GM10266 (cell line): ENCODE results near the gene LRRC8A.

Experiments used
- DNase-seq: peaks from one replicate; pipeline ENCODE4 v3.0.0; 2012; ENCODE audit errors: extremely low spot score
- CTCF ChIP-seq: IDR thresholded peaks from 2 replicates; pipeline ENCODE4 v1.5.1; 2012; ENCODE audit warnings: mild to moderate bottlenecking, low read depth; ENCODE audit not compliant: control insufficient read depth, insufficient read depth; ENCODE audit errors: missing control alignments

LRRC8A gene

GRCh38 chr9:128912270-128912853 lies 30.4 kb downstream of the LRRC8A start:
- no peak for TF ChIP-seq CTCF
- no peak for DNase-seq

GRCh38 chr9:128913048-128913900 lies 31.3 kb downstream of the LRRC8A start:
- DNase-seq: no peak

GRCh38 chr9:128913995-128914772 lies 32.3 kb downstream of the LRRC8A start:
- no peak for DNase-seq
- no peak for TF ChIP-seq CTCF

More at GRCh38 chr9:128913048-128913900, 31.3 kb downstream of the LRRC8A start:
- TF ChIP-seq CTCF: no peak

GRCh38 chr9:128916204-128916603 lies 34.3 kb downstream of the LRRC8A start:
- no peak for DNase-seq
- TF ChIP-seq CTCF: no peak

GRCh38 chr9:128916745-128917144 lies 34.8 kb downstream of the LRRC8A start:
- no peak for DNase-seq
- TF ChIP-seq CTCF: no peak

GRCh38 chr9:128917151-128917849 lies 35.4 kb downstream of the LRRC8A start:
- no peak for DNase-seq
- TF ChIP-seq CTCF: no peak
